ELF-1 (cell line): ENCODE data around the gene GTF2F1.
"Not testable (repeated sequence)": the region's sequence is repeated elsewhere in the genome, so short reads cannot be mapped to it uniquely, and the experiment has no call there.

Source experiments
- DNase-seq: peaks from one replicate; pipeline ENCODE4 v3.0.0-alpha.2; 2016; ENCODE audit warnings: low read depth, low spot score

The GTF2F1 gene

DNA sequence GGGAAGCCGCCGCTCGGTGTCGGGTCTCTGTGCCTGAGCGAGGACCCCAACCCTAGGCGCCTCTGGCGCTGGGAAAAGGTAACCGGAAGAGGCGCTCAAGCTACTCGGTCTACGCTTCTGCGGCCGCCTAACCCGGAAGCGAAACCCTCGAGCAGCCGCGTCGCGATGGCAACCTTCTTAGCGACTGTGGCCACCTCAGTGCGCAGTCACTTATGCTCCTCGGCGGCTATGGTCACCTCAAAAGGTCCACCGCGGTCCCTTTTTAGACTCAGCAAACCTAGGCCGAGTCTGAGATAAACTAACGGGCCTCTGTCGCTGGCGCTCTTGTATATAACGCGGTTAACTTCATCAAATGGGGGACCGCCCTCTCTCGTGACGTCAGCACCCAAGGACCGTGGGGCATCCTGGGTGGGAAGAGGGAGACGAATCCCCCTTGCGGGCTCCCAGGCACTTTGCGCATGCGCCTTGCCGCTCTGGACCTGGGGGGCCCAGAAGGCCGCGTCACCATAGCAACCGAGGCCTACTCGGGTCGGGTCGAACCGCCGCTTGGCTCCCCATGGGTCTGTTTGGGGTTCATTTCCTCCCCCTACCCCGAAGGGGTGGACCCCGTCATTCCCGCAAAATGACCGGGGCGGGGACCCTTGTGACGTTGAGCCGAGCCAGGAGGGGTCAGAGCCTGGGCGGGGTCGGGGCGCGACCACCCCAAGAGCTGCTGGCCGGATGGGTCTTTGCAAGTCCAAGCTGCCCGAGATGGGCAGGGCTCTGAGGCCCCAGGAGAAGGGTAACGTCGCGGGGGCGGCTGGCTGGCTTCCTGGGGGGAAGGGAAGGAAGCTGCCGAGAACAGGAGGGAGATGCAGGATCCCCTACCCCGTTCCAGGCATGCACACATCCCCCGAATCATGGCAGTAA lies at the start of gene GTF2F1:
Gene GTF2F1 (minus strand): TSS at position 91 of the 909 bp plus-strand sequence. CDS start 169 bp downstream, outside the sequence.
- peak; percentile 97 for DNase-seq

GRCh38 chr19:6442087-6442688 lies 49.2 kb upstream of the GTF2F1 start:
- no peak for DNase-seq

DNA sequence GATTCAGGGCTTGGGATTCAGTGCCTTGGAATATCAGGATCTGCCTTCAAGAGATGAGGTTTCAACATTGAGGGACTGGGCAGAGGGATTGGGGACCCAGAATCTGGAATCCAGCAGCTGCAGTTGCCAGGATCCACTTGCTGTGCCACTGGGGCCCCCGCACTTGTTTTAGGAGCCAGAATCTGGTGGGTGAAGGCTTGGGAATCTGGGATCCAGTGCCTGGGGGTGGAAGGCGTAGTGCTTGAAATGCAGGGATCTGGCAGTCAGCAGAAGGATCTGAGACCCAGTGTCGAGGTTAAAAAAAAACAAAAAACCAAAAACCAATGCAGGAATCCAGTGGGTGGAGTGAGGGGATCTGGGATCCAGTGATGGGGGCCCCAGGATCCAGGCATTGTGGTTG lies 47.9 kb upstream of the GTF2F1 start:
- no peak for DNase-seq

DNA sequence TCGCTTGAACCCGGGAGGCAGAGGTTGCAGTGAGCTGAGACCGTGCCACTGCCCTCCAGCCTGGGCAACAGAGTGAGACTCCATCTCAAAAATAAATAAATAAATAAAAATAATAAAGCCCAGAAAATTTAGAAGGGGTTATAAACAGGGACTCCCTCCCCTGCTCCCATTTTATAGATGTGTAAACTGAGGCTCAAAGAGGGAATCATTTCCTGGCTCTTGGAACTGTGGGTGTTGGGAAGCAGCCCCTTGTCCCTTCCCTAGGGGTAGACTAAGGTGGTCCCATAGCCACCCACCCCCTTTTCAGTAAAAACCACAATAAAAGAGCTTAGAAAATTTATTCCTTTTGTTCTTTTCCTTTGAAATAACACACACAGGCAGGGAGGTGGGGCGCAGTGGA lies 46.8 kb upstream of the GTF2F1 start:
- DNase-seq: no peak

GRCh38 chr19:6433663-6434062 lies 40.7 kb upstream of the GTF2F1 start, which contains the start of gene SLC25A41:
SLC25A41 (minus strand) TSS chr19:6433763; CDS start chr19:6433693, 70 bp downstream.
- DNase-seq: no peak

- no peak for DNase-seq
These were observed 40.2 kb upstream of the GTF2F1 start for GRCh38 chr19:6433165-6433564.

DNA sequence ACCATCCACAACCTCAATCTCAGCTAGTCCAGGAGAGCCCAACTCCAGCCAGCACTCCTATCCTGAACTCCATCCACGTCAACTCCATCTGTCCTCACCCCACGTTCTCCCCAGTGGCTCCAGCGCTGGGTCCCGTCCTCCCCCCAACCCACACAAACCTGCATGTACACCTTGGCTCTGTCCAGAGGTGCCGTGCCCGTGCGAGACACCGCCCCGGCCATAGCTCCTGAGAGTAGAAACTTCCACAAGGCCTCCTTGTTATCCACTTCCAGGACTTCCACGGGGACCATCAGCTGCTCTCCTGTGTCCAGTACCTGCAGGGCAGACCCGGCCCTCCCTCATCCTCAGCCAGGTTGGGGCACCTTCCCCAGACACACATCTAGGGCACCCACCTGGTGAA lies 38.9 kb upstream of the GTF2F1 start:
- no peak for DNase-seq

DNA sequence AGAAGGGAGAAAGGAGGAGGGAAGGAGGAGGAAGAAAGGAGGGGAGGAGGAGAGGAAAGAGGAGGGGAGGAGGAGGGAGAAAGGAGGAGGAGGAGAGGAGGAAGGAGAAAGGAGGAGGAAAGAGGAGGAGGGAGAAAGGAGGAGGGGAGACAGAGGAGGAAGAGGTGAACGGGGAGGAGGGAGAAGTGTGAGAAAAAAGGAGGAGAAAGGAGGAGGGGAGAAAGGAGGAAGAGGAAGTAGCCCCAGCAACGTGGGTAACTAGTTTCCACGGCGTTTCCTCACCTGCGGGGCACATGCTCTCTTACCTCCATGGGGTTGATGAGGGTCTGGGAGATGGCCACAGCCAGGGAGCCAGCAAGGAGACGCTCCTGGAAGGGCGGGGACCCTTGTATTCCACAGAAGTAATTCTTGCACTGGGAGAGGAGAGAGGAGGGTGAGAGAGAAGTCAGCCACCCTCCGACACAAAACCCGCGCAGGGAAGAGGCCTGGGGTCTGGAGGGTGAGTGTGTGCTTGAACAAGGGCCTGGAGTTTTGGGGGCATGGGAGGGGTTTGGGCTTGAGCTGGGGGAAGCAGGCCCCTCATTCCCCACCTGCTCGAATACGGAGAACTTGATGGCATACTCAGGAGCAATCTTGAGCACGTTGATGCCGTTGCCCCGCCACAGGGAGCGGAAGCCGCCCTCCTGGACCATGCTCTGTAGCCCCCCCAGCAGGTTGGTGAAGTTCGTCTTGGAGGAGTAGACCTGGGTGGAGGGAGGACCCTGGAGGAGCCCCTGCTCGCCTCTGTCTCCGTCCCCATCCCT lies 36.7 kb upstream of the GTF2F1 start:
- no peak for DNase-seq

DNA sequence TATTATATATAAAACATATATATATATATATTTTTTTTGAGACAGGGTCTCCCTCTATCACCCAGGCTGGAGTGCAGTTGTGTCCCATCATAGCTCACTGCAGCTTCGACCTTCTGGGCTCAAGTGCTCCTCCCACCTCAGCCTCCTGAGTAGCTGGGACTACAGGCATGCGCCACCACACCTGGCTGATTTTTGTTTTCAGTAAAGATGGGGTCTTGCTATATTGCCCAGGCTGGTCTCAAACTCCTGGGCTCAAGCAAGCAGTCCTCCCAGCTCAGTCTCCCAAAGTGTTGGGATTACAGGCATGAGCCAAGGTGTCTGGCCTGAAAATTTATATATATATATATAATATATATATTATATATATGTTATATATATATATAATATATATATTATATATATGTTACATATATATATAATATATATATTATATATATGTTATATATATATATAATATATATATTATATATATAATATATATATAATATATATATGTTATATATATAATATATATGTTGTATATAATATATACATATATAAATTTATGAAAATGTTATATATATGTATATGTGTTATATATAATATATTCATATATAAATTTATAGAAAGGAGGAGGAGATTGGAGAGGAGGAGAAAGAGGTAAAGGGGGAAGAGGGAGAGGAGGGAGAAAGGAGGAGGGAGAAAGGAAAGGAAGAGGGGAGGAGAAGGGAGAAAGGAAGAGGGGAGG lies 35.9 kb upstream of the GTF2F1 start:
- not testable (repeated sequence) for DNase-seq

- no peak for DNase-seq
These were observed 34.2 kb upstream of the GTF2F1 start for GRCh38 chr19:6427131-6427530.

DNA sequence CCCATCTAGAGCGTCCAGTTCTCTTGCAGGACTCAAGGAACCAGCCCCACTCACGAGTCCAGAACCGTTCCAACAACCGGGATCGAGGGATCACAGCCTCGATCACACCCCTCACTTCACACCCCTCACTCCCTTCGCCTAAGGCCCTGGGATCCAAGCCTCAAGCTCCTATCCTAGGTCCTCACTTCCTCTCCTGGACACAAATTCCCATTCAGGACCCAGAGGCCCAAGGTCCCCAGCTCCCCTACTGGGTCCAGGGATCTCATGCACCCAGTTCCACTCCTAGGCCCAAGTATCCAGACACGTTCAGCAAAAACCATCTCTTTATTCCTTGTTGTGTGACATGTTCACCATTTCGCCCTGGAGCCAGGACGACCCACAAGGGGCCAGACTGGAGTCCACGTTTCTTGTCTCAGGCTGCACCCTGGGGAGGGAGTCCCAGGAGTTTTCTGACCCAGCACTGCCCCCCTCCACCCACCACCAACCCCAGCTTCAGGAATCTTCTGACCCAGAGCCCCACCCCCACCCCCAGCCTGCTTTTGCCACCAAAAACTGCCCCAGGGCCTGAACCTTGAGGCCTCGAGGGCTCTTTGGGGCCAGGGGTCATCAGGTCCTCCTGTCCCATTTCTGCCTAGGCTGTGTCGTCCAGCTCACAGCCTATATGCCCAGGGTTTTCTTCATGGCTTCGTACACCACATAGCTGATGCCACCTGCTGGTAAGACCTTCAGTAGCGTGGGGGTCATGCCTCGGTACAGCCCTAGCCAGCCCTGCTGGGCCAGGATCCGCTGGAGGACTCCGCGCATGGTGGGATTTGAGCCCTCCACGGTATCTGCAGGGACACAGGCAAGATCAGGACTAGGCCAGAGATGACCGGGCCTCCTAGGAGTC lies 33.0 kb upstream of the GTF2F1 start:
- DNase-seq: no peak

DNA sequence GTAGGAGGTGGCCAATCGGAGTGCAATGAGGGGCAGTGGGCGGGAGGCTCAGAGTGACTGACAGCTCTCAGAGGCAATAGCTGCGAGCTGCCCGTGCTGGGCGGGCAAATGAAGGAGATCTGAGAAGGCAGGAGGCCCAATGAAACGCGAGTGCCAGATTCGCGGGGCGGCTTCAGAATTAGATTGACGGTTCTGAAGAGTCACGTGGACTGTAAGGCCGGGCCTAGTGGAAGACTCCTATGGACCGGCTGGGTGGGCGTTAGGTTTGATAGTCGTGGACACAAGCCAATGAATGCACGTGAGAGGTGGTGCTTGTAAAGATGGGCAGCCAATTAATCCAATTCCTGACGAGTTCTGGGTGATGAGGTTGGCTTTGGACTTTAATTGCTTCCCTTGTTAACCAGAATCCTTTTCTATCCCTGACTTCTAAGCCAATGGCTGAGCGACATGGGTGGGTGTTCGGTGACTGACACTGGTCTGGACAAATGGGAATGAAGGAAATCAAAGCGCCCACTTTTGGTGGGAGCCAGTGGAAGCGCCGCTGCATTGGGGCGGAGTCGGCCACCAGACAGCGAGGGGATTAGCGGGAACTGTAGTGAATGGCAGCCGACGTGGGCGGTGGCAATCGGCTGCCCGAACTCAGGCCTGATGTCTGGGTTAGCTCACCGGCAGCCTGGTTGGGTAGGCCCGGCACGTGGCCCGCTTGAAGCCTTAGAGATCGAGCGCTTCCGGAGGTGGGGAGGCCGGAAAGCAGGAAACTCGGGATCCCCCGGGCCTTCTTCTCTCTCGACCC lies 32.2 kb upstream of the GTF2F1 start:
- peak; percentile 100 for DNase-seq

GRCh38 chr19:6424195-6424938 lies 31.4 kb upstream of the GTF2F1 start, which contains the start of gene KHSRP:
KHSRP (minus strand) TSS chr19:6424811; CDS start chr19:6424701, 110 bp downstream.
- no peak for DNase-seq

- DNase-seq: peak; percentile 93
These were observed 30.7 kb upstream of the GTF2F1 start for GRCh38 chr19:6423499-6424194.

DNA sequence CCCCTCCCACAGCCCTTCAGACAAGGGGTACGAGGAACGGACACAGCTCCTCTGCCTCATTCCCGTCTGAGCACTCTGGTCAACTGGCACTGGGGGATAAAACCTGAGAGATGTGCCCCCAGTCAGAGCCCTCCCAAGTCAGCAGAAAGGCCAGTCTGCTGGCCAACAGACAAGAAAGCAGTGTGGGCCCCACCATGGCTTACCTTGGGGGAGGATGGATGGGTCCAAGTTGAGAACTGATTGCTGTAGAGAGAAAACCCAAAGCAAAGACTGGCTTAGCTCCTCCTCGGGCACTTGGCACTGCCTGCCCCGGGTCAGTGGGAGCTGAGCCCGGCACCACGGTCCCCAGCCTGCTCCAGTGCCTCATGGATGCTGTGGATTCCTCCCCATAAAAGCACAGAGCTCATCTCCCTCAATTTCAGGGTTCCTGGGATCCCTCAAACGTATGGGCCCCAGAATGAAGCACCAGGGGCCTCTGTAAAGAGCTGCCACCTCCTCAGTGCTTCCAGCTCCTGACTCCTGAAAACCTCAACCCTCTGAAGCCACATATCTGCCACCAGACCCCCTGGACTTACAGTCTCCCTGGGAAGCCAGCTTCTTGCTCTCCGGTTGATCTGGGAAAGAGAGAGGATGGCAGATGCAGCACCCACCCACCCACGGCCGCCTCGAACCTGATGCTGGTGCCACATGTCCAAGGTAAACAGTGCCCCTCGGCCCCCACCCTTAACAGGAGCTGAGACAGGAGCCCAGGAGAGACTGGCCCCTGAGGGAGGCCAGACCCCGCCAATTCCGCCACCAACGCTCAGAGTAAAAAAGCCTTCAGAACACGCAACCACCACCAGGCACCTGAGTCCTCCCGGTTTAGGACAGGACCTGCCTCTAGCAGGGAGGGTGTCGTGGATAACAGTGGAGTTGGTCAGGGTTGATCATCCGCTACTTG lies 28.4 kb upstream of the GTF2F1 start:
- DNase-seq: no peak

DNA sequence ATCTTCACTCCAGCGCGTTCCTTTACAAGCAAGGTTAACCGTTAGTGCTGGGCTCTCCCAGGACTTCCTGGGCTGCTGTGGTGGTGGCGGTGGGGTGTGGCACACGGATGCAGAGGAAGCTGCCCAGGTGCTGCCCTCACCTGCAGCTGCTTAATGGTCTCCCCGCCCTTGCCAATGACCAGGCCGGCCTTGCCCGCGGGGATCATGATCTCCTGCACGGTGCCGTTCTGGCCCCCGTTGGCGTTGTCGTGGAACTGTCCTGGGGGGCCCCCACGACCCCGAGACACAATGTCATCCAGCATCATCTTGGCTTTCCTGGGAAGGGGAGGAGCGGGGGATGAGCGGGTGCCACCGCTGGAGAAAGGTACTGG lies 25.6 kb upstream of the GTF2F1 start:
- no peak for DNase-seq
